IMR-90 (cell line): Measurements from ENCODE around the gene PRMT7. TPM values are rescaled to one million over a fixed set of nuclear protein-coding genes. Genes with fewer than 3 reads are reported as not detected.

Experiments used
- ATAC-seq: fragments of 200-7000 bp; cut with Tn5 transposase; 2 replicates; pipeline ENCODE4 v1.9.1; 2020; ENCODE audit warnings: low read depth, mild to moderate bottlenecking, moderate library complexity
- BruUV-seq: library from RNA; stranded (reverse); fragments of 400-500 nt; replicated peaks from 2 replicates; lab custom pipeline; 2021; lab: Mats Ljungman, UMichigan
- CTCF ChIA-PET: fragments of 300-600 bp; formaldehyde crosslinking; extraction: SDS; loops from one replicate; lab custom pipeline; 2021; ENCODE audit warnings: antibody characterized with exemption; lab: Yijun Ruan, JAX
- POLR2A ChIA-PET: fragments of 300-600 bp; sonication (Branson Sonifier 250); formaldehyde crosslinking; loops from one replicate; lab custom pipeline; 2022; ENCODE audit warnings: antibody characterized with exemption; ENCODE audit not compliant: unreplicated experiment; lab: Charles Lee
- DNase-seq: peaks from one replicate; pipeline ENCODE4 v3.0.0; 2013
- H2AFZ ChIP-seq: replicated peaks from 2 replicates; pipeline ENCODE3; 2013; ENCODE audit warnings: low read length, mild to moderate bottlenecking; ENCODE audit not compliant: poor library complexity
- H2AK5ac ChIP-seq: 2 replicates; pipeline ENCODE4 v1.6.1; 2013; ENCODE audit warnings: low read depth, low read length, inconsistent platforms
- H2AK9ac ChIP-seq: replicated peaks from 2 replicates; pipeline ENCODE3; 2013; ENCODE audit warnings: mild to moderate bottlenecking, low read depth, low read length, moderate library complexity; ENCODE audit not compliant: poor library complexity
- H2BK120ac ChIP-seq: 2 replicates; pipeline ENCODE4 v1.6.1; 2013; ENCODE audit warnings: low read depth, low read length, inconsistent platforms
- H2BK15ac ChIP-seq: 3 replicates; pipeline ENCODE4 v1.6.1; 2013; ENCODE audit warnings: low read depth, low read length, inconsistent platforms
- H2BK20ac ChIP-seq: 2 replicates; pipeline ENCODE4 v1.6.1; 2013; ENCODE audit warnings: low read depth, mild to moderate bottlenecking, inconsistent platforms, low read length, moderate library complexity
- H2BK5ac ChIP-seq: 2 replicates; pipeline ENCODE4 v1.6.1; 2013; ENCODE audit warnings: mild to moderate bottlenecking, low read depth, low read length, inconsistent platforms; ENCODE audit not compliant: poor library complexity, severe bottlenecking
- H3K14ac ChIP-seq: replicated peaks from 2 replicates; pipeline ENCODE4 v1.6.1; 2013; ENCODE audit warnings: low read depth, low read length, inconsistent platforms
- H3K18ac ChIP-seq: 2 replicates; pipeline ENCODE4 v1.6.1; 2013; ENCODE audit warnings: low read depth, low read length, control low read depth
- H3K23ac ChIP-seq: 2 replicates; pipeline ENCODE4 v1.6.1; 2013; ENCODE audit warnings: low read depth, low read length, inconsistent platforms
- H3K27ac ChIP-seq: 2 replicates; pipeline ENCODE4 v1.5.1; 2013; ENCODE audit warnings: mild to moderate bottlenecking, control low read depth, low read length; ENCODE audit not compliant: insufficient read depth
- H3K27me3 ChIP-seq: 2 replicates; pipeline ENCODE4 v1.6.1; 2013; ENCODE audit warnings: low read length; ENCODE audit not compliant: control insufficient read depth, insufficient read depth
- H3K36me3 ChIP-seq: 2 replicates; pipeline ENCODE4 v1.6.1; 2013; ENCODE audit warnings: low read length, mixed read lengths; ENCODE audit not compliant: control insufficient read depth, insufficient read depth
- H3K4ac ChIP-seq: 2 replicates; pipeline ENCODE4 v1.6.1; 2013; ENCODE audit warnings: low read depth, low read length, inconsistent platforms
- H3K4me1 ChIP-seq: 2 replicates; pipeline ENCODE4 v1.6.1; 2013; ENCODE audit warnings: low read length, mixed read lengths; ENCODE audit not compliant: control insufficient read depth, insufficient read depth
- H3K4me2 ChIP-seq: 2 replicates; pipeline ENCODE4 v1.6.1; 2013; ENCODE audit warnings: low read depth, mild to moderate bottlenecking, control low read depth, low read length, moderate library complexity
- H3K4me3 ChIP-seq: 2 replicates; pipeline ENCODE4 v1.5.1; 2013; ENCODE audit warnings: low read depth, mild to moderate bottlenecking, control low read depth, low read length, moderate library complexity; ENCODE audit not compliant: insufficient read depth
- H3K56ac ChIP-seq: 2 replicates; pipeline ENCODE4 v1.6.1; 2013; ENCODE audit warnings: low read length, inconsistent platforms; ENCODE audit not compliant: insufficient read depth; ENCODE audit errors: extremely low read depth
- H3K79me1 ChIP-seq, 2 experiments: 2 replicates each; pipeline ENCODE4 v1.6.1; 2013; ENCODE audit warnings: low read length in 2 of 2, inconsistent platforms in 1 of 2, low read depth in 1 of 2
- H3K9ac ChIP-seq: 2 replicates; pipeline ENCODE4 v1.6.1; 2013; ENCODE audit warnings: low read depth, low read length, control low read depth
- H3K9me1 ChIP-seq: 2 replicates; pipeline ENCODE4 v1.6.1; 2013; ENCODE audit warnings: low read length, inconsistent platforms; ENCODE audit not compliant: insufficient read depth
- H3K9me3 ChIP-seq: 2 replicates; pipeline ENCODE4 v1.6.1; 2013; ENCODE audit warnings: low read length; ENCODE audit not compliant: control insufficient read depth, insufficient read depth
- H4K20me1 ChIP-seq: 2 replicates; pipeline ENCODE4 v1.6.1; 2013; ENCODE audit warnings: low read length, inconsistent platforms; ENCODE audit not compliant: insufficient read depth
- H4K5ac ChIP-seq: 2 replicates; pipeline ENCODE4 v1.6.1; 2013; ENCODE audit warnings: mild to moderate bottlenecking, low read depth, low read length, control low read depth
- H4K8ac ChIP-seq, 2 experiments: 2 replicates each; pipeline ENCODE4 v1.6.1; 2013; ENCODE audit warnings: low read depth in 2 of 2, low read length in 2 of 2, control low read depth in 1 of 2, inconsistent platforms in 1 of 2
- H4K91ac ChIP-seq: 2 replicates; pipeline ENCODE4 v1.6.1; 2013; ENCODE audit warnings: low read depth, low read length, inconsistent platforms; ENCODE audit not compliant: insufficient read depth
- BHLHE40 ChIP-seq: fragments of 150-350 bp; IDR thresholded peaks from 2 replicates; pipeline ENCODE4 v1.6.1; 2016; ENCODE audit warnings: mild to moderate bottlenecking, low read depth, low read length
- CEBPB ChIP-seq: IDR thresholded peaks from 2 replicates; pipeline ENCODE4 v1.6.1; 2012; ENCODE audit warnings: low read depth, low read length, improper control_type of control experiment
- MAFK ChIP-seq: IDR thresholded peaks from 2 replicates; pipeline ENCODE4 v1.6.1; 2012; ENCODE audit warnings: low read depth, low read length, improper control_type of control experiment
- NFE2L2 ChIP-seq: fragments of 150-350 bp; IDR thresholded peaks from 2 replicates; pipeline ENCODE4 v1.6.1; 2016; ENCODE audit warnings: low read depth, mild to moderate bottlenecking, low read length
- POLR2A ChIP-seq: IDR thresholded peaks from 2 replicates; pipeline ENCODE4 v1.6.1; 2012; ENCODE audit warnings: mild to moderate bottlenecking, low read depth, low read length
- RAD21 ChIP-seq: IDR thresholded peaks from 2 replicates; pipeline ENCODE4 v1.6.1; 2012; ENCODE audit warnings: low read length, improper control_type of control experiment
- SMC3 ChIP-seq: fragments of 150-350 bp; IDR thresholded peaks from 2 replicates; pipeline ENCODE4 v1.6.1; 2016; ENCODE audit warnings: low read depth, mild to moderate bottlenecking, antibody characterized with exemption, low read length, moderate library complexity
- WGBS, 2 experiments: methylation state at CpG; one replicate each; pipeline versions ENCODE4 v1.1.5 to v1.1.7; 2013; ENCODE audit warnings: missing lambda C conversion rate in 2 of 2; ENCODE audit not compliant: insufficient read length in 1 of 2; ENCODE audit errors: extremely low coverage in 2 of 2; 5-methylcytosine and 5-hydroxymethylcytosine counted together
- dilution Hi-C: fragments of 300-500 bp; cut with HindIII; formaldehyde crosslinking; loops from one replicate; pipeline ENCODE4 v1.14.3; 2018; ENCODE audit warnings: low sequenced_read_pairs; ENCODE audit not compliant: unreplicated experiment
- in situ Hi-C: fragments of 300-500 bp; cut with MboI; formaldehyde crosslinking; loops from 3 replicates; pipeline ENCODE4 v1.14.3; 2019; ENCODE audit warnings: low sequenced_read_pairs, inconsistent platforms, mixed read lengths
- intact Hi-C: fragments of 100-400 bp; cut with micrococcal nuclease; formaldehyde crosslinking; loops from 2 replicates; pipeline ENCODE4 v1.10.0; 2022
- polyA plus RNA-seq, 3 experiments: library from polyadenylated mRNA; depleted of rRNA; stranded (reverse); fragments of >200 nt; gene quantifications; 2 replicates each; pipeline ENCODE4 v1.2.3, GENCODE V29; 2012; ENCODE audit warnings: low replicate concordance in 1 of 3
- total RNA-seq: library from RNA; depleted of rRNA; stranded (reverse); fragments of >200 nt; gene quantifications from 2 replicates; pipeline ENCODE4 v1.2.3, GENCODE V29; 2012
- TF ChIP-seq, protein P1 (sequence below): conservative IDR thresholded peaks from 2 replicates; pipeline ENCODE4 v1.5.1; 2012; ENCODE audit warnings: mild to moderate bottlenecking, low read depth, low read length, improper control_type of control experiment
- TF ChIP-seq, protein P2 (sequence below): fragments of 150-350 bp; IDR thresholded peaks from 2 replicates; pipeline ENCODE4 v1.6.1; 2016; ENCODE audit warnings: low read depth, mild to moderate bottlenecking, low read length, moderate library complexity, borderline replicate concordance
- TF ChIP-seq, protein P3 (sequence below): fragments of 150-350 bp; IDR thresholded peaks from 2 replicates; pipeline ENCODE4 v1.6.1; 2017; ENCODE audit warnings: mild to moderate bottlenecking, antibody characterized with exemption, low read length, low read depth

Gene PRMT7
- total and polyA plus RNA-seq, 2 of the 4 experiments (the other 2 are of a cell fraction) = 63.1 to 68.6 TPM

DNA sequence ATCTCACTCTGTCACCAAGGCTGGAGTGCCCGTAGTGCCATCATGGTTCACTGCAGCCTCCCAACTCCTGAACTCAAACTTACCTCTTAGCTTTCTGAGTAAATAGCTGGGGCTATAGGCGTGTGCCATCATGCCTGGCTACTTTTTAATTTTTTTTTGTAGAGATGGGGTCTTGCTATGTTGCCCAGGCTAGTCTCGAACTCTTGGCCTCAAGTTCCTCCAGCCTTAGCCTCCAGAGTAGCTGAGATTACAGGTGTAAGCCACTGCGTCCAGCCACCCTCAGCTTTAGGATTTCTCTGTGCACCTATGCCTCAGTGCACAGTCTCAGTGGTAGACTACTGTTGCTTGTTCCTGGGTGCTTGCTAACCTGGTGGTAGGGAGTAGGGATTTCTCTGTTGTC lies 41.0 kb upstream of the PRMT7 start:
- Histone ChIP-seq H3K9me3 (no peaks in the 10 kb centered on the region), H3K27me3 (no peaks in the 10 kb centered on the region), H3K9me1 (peaks cover 17% of the 10 kb centered on the region; the same call in 1 of the 2 replicates), H2BK120ac (no peak overlapping the region), H3K4ac (no peak overlapping the region), H3K4me1 (peaks cover 7% of the 10 kb centered on the region), H2BK20ac (no peak overlapping the region), H3K79me1 (peaks cover 25 to 79% of the 10 kb centered on the region in 2 experiments; a peak in 3 of 4 replicates), H3K9ac (no peak overlapping the region), H2BK15ac (no peak overlapping the region), H3K18ac (no peak overlapping the region), H3K14ac (no peak overlapping the region), H2AK9ac (no peak overlapping the region), H2AFZ (no peak overlapping the region), H3K4me3 (no peak overlapping the region), H4K8ac (no peak overlapping the region), H4K5ac (no peak overlapping the region), H3K36me3 (peaks cover 27% of the 10 kb centered on the region), H3K23ac (no peak overlapping the region), H2BK5ac (no peak overlapping the region), H3K4me2 (no peak overlapping the region), H4K20me1 (peaks cover 76% of the 10 kb centered on the region), H2AK5ac (no peak overlapping the region), H4K91ac (no peak overlapping the region), H3K56ac (no peak overlapping the region), H3K27ac (no peak overlapping the region)
- ChIA-PET POLR2A (no interaction called here), CTCF (no interaction called here)
- ATAC-seq = no peak
- intact Hi-C loops = loop anchor here (5.0 kb wide), 1 partner anchor 43 kb away; the partner anchor contains the start of genes PRMT7 and SLC7A6OS
- no peak for DNase-seq
- WGBS, 2 experiments = no CpG with 5 or more reads among the region's 4 CpGs
- in situ Hi-C loops = no loop called here
- TF ChIP-seq SMC3 (no peak), CEBPB (no peak), RAD21 (no peak), BHLHE40 (no peak), MAFK (no peak), NFE2L2 (no peak), POLR2A (no peak)
- TF ChIP-seq, protein P1, sequence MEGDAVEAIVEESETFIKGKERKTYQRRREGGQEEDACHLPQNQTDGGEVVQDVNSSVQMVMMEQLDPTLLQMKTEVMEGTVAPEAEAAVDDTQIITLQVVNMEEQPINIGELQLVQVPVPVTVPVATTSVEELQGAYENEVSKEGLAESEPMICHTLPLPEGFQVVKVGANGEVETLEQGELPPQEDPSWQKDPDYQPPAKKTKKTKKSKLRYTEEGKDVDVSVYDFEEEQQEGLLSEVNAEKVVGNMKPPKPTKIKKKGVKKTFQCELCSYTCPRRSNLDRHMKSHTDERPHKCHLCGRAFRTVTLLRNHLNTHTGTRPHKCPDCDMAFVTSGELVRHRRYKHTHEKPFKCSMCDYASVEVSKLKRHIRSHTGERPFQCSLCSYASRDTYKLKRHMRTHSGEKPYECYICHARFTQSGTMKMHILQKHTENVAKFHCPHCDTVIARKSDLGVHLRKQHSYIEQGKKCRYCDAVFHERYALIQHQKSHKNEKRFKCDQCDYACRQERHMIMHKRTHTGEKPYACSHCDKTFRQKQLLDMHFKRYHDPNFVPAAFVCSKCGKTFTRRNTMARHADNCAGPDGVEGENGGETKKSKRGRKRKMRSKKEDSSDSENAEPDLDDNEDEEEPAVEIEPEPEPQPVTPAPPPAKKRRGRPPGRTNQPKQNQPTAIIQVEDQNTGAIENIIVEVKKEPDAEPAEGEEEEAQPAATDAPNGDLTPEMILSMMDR = no peak
- TF ChIP-seq, protein P2, sequence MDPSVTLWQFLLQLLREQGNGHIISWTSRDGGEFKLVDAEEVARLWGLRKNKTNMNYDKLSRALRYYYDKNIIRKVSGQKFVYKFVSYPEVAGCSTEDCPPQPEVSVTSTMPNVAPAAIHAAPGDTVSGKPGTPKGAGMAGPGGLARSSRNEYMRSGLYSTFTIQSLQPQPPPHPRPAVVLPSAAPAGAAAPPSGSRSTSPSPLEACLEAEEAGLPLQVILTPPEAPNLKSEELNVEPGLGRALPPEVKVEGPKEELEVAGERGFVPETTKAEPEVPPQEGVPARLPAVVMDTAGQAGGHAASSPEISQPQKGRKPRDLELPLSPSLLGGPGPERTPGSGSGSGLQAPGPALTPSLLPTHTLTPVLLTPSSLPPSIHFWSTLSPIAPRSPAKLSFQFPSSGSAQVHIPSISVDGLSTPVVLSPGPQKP = no peak
- TF ChIP-seq, protein P3, sequence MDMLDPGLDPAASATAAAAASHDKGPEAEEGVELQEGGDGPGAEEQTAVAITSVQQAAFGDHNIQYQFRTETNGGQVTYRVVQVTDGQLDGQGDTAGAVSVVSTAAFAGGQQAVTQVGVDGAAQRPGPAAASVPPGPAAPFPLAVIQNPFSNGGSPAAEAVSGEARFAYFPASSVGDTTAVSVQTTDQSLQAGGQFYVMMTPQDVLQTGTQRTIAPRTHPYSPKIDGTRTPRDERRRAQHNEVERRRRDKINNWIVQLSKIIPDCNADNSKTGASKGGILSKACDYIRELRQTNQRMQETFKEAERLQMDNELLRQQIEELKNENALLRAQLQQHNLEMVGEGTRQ = no peak
- BruUV-seq = no TSS peak
- dilution Hi-C loops = no loop called here
